GM18861 (cell line): ENCODE measurements around the gene PLSCR1.
"Not testable (repeated sequence)": the region's sequence is repeated elsewhere in the genome, so short reads cannot be mapped to it uniquely, and the experiment has no call there.

Experiments used
- ATAC-seq: cut with Tn5 transposase; IDR thresholded peaks from one replicate; pipeline ENCODE4 v1.9.1; 2021; ENCODE audit not compliant: unreplicated experiment

Gene PLSCR1

GRCh38 chr3:146485297-146485696 lies 59.1 kb downstream of the PLSCR1 start:
- ATAC-seq, result no peak

DNA sequence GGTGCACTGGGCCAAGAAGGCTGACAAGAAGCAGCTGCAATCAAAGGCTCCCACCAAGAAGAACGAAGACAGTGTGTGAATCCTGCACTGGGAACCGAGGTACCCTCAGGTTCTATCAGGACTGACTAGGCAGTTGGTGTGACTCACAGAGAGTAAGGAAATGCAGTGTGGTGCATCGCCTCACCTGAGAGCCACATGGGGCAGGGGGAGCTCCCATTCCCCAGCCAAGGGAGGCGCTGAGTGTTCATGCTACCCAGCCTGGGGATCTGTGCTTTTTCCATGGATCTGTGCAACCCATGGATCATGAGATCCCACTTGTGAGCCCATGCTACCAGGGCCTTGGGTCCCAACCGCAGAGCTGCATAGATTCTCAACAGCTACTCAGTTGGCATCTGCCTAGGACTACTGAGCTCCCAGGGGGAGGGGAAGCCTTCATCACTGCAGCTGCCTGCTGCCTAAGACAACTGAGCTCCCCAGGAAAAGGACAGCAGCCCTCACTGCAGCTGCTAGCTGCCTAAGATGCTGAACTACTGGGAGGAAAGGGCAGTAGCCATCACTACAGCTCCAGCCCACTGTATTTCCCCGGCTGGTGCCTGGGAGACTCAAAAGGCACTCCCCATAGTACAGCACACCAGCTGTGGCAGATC lies 68.2 kb downstream of the PLSCR1 start:
- ATAC-seq, result no peak

DNA sequence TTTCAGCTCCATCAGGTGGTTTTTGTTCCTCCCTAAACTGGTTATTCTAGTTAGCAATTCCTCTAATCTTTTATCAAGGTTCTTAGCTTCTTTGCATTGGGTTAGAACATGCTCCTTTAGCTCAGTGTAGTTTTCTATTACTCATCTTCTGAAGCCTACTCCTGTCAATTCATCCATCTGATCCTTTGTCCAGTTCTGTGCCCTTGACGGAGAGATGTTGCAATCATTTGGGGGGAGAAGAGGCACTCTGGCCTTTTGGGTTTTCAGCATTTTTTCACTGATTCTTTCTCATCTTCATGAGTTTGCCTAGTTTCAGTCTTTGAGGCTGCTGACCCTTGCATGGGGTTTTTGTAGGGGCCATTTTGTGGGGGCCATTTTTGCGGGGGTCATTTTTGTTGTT lies 69.4 kb downstream of the PLSCR1 start:
- not testable (repeated sequence) for ATAC-seq

DNA sequence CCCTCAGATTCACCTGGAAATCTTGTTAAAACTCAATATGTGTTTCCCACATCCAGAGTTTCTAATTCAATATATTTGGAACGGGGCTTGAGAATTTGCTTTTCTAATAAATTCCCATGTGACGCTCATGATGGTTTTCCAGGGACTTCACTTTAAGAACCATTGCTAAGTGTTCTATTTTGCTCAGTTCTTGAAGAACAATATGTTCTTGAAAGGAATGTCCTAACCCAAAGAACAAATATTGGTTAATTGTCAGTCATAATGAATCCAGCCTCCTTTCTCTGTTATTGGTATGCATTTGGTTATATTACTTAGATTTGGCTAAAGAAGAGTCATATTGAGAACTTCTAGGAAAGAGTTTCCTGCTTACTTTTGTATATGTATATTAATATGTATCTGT lies 70.7 kb downstream of the PLSCR1 start:
- no peak for ATAC-seq

- no peak for ATAC-seq
Observed at GRCh38 chr3:146472611-146473010, 71.8 kb downstream of the PLSCR1 start.

- no peak for ATAC-seq
Observed at GRCh38 chr3:146471012-146471411, 73.4 kb downstream of the PLSCR1 start.

DNA sequence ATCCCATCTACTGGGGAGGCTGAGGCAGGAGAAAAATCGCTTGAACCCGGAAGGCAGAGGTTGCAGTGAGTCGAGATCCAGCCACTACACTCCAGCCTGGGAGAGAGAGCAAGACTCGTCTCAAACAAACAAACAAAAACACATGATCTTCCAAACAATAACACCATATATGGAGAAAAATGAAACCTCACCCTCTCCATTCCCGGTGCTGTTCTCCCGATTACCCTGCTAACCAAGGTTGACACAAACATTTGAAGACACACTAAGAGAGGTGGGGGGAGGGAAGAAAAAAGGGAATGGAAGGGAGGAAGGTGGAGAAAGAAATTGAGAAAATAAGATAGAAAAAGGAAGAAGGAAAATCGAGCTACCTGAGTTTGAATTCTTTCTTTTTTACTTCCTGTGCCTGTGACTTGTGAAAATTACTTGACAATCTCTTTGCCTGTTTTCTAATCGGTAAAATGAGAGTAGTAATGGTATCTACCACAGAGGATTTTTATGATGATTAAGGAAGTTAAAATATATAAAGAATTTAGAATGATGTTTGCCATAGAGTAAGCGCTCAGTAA lies 73.9 kb downstream of the PLSCR1 start:
- ATAC-seq, result no peak

- peak; percentile 97 for ATAC-seq
Observed at GRCh38 chr3:146469150-146470017, 75.0 kb downstream of the PLSCR1 start, which contains the start of gene PLSCR2. TSS of gene PLSCR2 (minus strand) at chr3:146469561. CDS start at chr3:146459904, 9,657 bp downstream.

GRCh38 chr3:146468671-146469149 lies 75.7 kb downstream of the PLSCR1 start:
- ATAC-seq, result no peak

DNA sequence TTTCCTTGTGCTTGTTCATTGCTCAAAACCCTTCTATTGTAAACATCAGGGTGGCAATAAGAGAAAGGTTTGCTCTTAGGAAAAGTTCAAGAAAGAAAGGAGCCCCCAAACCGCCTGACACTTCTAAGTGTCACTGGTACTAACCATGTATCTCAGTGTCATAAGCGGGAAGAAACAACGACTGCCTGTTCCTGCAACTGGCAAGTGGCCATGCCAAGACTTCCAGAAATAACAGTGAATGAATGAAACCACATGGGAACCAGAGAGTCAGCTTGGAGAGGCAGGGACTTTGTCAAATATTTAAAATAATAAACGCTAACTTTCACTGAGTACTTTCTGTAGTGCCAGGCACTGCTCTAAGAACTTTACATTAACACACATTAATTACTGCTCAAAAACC lies 76.2 kb downstream of the PLSCR1 start:
- ATAC-seq, result no peak

- ATAC-seq, result no peak
Observed at GRCh38 chr3:146466604-146467003, 77.8 kb downstream of the PLSCR1 start.

- ATAC-seq, result no peak
Observed at GRCh38 chr3:146465693-146466465, 78.5 kb downstream of the PLSCR1 start.
